Fibroblast of mammary gland (primary cell): Measurements from ENCODE around the gene TJP2.
A peak's percentile ranks its signal among the peaks of the same experiment; 100 is the strongest.

ENCODE experiments used
- DNase-seq: peaks from one replicate; pipeline ENCODE4 v3.0.0-alpha.2; 2010; ENCODE audit warnings: low read depth
- H3K4me3 ChIP-seq: 2 replicates; pipeline ENCODE4 v1.5.1; 2011; ENCODE audit warnings: low read depth, mild to moderate bottlenecking, low read length, moderate library complexity; ENCODE audit not compliant: control insufficient read depth
- TF ChIP-seq, protein P1 (sequence below): conservative IDR thresholded peaks from 2 replicates; pipeline ENCODE4 v1.5.1; 2011; ENCODE audit warnings: low read depth, low read length, inconsistent platforms; ENCODE audit not compliant: control insufficient read depth, insufficient read depth

The TJP2 gene

GRCh38 chr9:69145144-69145715 is 28.8 kb upstream of the TJP2 start:
- DNase-seq: peak; percentile 52
- TF ChIP-seq, protein P1, sequence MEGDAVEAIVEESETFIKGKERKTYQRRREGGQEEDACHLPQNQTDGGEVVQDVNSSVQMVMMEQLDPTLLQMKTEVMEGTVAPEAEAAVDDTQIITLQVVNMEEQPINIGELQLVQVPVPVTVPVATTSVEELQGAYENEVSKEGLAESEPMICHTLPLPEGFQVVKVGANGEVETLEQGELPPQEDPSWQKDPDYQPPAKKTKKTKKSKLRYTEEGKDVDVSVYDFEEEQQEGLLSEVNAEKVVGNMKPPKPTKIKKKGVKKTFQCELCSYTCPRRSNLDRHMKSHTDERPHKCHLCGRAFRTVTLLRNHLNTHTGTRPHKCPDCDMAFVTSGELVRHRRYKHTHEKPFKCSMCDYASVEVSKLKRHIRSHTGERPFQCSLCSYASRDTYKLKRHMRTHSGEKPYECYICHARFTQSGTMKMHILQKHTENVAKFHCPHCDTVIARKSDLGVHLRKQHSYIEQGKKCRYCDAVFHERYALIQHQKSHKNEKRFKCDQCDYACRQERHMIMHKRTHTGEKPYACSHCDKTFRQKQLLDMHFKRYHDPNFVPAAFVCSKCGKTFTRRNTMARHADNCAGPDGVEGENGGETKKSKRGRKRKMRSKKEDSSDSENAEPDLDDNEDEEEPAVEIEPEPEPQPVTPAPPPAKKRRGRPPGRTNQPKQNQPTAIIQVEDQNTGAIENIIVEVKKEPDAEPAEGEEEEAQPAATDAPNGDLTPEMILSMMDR: no peak
- H3K4me3 ChIP-seq: no peak overlapping the region

GRCh38 chr9:69147041-69147834 is 26.8 kb upstream of the TJP2 start:
- no peak overlapping the region for H3K4me3 ChIP-seq
- TF ChIP-seq, protein P1: no peak
- no peak for DNase-seq

DNA sequence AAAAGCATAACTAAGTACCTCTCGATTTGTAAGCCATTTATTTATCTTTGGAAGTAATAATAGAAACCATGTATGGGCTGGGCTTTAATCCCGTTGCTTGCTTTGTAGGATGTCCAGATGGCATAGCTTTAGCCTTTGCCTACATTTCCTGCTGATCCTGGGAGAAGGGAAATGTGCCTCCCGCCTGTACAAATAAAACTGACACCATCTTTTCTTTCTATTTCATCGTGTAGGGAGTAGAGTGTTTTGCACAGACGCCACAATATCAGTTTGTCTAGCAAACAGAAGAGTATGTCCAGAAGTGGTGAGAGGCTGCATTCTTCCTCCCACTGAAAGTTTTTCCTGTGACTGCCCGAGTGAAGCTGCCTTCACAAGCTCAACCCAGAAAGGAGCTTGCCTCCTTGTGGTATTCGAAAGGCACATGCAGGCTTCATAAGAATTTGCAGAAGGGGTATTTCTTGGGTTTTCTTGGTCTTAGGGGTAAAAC is 24.7 kb upstream of the TJP2 start:
- DNase-seq: peak; percentile 65
- TF ChIP-seq, protein P1: peak; percentile 40
- H3K4me3 ChIP-seq: no peak overlapping the region

DNA sequence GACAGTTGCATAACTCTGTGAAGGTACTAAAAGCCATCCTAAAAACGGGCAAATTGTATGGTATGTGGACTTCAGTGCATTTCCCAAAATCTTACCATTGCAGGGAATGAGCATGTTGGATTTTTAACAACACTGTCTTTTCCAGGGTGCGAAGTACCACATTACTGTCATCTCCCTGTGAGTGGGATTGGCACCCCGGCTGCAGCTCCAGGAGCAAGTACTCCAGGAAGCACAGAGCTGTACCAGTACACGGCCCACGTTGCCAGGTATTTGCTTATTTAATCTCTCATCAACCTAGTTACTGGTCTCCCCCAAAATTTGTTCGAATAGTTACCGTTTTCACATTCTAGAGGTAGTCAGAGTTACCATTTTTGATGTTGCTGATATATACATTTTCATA is 22.6 kb upstream of the TJP2 start:
- DNase-seq: no peak
- no peak overlapping the region for H3K4me3 ChIP-seq
- TF ChIP-seq, protein P1: no peak

DNA sequence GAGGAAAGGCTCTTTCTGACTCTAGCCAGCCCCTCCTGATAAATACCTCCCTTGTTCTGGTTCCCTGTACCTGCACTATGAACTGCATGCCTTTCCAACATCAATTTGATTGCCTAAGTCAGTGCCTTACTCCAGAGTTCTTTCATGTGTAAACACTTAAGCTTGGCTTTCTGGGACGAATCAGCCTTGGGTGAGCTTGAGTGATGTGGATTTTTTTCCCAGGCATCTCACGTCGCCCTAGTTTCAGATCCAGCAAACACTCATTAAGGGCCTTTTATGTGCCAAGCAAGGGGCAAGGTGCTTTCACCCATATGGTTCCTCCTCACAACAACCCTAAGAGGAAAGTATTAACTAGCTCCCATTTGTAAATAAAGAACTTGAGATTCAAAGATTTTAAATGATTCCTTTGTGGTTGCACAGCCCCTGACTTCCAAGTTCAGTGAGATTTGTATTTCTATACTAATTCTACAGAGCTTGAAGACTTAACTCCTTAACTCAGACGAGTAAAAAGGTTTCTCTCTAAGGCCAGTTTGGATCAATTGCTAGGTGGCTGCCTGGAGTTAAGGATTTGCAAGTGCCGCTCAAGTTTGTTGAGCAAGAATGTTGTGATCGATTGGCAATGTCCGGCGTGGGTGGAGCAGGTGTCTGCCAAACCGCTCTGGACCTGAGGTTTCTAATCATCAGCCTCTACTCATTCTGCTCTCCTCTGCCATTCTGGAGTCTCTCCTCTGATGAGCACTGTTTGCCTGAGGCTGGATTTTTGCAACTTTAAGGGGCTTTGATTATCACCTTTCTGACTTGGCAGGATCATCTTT is 20.2 kb upstream of the TJP2 start:
- no peak for DNase-seq
- no peak overlapping the region for H3K4me3 ChIP-seq
- TF ChIP-seq, protein P1: no peak

DNA sequence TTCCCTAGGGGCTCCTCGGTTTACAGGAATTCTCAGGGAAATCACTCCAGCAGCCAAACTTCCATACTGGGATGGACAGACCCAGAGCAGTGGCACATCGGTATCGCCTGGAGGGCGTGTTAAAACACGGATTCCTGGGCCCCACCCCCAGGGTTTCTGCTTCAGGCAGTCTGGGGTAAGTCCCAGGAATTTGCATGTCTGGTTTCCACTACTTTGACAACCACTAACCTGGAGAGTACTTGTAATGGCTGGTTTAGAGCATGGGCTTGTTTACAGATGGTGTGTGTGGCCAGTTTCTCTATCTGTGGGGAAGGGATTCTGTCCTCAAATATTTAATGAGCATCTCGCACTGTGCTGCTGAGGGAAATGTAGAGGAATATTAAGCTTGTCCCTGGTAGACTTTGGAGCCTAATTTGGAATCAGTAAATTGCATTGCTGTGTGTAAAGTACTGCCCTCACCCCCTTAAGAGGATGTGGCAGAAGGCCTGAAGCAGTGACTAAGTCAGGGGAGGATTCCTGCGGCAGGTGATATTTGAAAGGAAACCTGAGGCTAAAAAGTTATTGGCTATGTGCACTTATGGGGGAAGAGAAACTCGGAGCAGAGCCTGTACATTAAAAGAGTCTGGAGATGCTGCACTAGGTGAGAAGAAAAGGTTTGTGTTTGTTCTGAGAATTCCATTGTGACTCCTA is 18.6 kb upstream of the TJP2 start:
- no peak for DNase-seq
- TF ChIP-seq, protein P1: no peak
- no peak overlapping the region for H3K4me3 ChIP-seq
